GM12873 (cell line): ENCODE measurements around the gene MPC1.

Experiments
- TF ChIP-seq, protein P1 (sequence below): IDR thresholded peaks from 2 replicates; pipeline ENCODE4 v1.5.1; 2012; ENCODE audit warnings: low read depth, mild to moderate bottlenecking, moderate library complexity, low read length, control low read depth; ENCODE audit not compliant: insufficient read depth; ENCODE audit errors: missing control alignments

Gene MPC1

DNA sequence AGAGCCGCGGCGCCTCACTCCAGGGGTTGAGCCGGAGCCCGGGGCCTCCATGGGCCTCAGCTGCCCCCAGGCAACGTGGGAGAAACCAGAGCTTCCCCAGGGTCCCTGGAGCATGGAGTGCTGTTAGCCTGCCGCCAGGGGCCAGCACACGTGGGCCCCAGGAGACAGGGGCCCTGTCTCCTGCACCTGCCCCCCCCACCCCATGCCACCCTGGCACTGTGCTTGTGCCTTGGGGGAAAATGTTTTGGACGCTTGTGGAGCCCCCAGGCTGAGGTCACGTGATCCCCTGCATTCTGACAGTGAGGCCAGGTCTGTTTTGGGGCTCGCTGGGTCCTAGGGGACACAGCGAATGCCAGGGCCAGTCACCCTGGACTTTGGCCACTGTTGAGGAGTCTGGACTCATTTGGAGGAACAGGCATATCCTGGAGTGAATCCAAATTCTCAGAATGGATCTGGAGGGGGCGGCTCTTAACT lies 30.2 kb upstream of the MPC1 start:
- TF ChIP-seq, protein P1, sequence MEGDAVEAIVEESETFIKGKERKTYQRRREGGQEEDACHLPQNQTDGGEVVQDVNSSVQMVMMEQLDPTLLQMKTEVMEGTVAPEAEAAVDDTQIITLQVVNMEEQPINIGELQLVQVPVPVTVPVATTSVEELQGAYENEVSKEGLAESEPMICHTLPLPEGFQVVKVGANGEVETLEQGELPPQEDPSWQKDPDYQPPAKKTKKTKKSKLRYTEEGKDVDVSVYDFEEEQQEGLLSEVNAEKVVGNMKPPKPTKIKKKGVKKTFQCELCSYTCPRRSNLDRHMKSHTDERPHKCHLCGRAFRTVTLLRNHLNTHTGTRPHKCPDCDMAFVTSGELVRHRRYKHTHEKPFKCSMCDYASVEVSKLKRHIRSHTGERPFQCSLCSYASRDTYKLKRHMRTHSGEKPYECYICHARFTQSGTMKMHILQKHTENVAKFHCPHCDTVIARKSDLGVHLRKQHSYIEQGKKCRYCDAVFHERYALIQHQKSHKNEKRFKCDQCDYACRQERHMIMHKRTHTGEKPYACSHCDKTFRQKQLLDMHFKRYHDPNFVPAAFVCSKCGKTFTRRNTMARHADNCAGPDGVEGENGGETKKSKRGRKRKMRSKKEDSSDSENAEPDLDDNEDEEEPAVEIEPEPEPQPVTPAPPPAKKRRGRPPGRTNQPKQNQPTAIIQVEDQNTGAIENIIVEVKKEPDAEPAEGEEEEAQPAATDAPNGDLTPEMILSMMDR: peak; percentile 14

DNA sequence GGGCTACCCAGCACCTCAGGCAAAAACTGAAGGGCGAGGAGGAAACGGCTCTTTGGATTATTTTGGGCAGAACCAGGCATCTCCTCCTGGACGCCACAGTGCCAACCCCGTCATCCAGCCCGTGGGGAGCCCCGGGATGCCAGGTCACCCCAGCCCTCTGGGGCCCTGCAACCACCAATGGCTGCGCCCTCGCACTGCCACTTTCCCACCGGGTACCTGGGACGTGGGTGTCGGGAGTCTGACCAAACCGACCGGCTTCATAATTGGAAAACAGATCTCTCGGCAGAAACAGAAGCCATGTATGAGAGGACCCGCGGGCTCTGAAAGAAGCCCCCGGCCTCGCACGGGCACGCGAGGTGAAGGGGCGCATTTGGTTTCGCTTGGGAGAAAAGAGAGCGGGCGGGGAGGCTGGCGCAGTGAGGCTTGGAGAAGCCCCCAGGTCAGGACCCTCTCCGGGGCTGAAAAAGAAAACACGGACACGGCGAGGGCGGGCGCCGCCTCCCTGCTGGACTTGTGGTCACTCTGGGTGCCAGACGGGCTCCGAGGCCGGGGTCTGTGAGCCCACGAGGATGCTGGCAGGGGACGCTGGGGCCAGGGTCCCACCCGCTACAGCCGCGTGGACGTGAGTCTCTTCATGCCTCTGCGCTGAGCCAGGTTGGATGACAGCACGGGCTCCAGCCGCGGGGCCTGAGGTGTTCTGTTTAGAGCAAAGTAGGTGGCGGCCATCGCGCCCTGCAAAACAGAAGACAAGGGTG lies 29.6 kb upstream of the MPC1 start:
- TF ChIP-seq, protein P1: no peak

DNA sequence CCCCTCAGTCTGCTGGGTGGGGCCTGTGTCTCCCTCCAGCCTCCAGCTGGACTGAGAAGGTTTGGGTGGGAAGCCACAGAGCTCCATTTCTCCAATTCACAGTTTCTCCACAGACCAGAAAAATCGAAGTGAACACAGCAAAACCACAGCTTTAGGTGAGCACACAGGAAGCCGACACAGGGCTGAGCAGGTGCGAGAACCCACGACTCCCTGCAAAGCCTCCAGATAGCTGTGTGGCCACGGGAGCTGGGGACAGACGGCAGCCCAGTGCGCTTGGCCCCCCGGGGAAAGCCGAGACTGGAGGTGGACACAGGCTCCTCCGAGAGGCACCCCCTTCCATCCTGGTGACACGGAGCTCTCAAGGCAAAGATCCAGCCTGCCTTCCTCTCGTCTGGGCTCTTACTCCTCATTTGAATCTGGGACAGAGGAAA lies 29.0 kb upstream of the MPC1 start:
- TF ChIP-seq, protein P1: no peak

DNA sequence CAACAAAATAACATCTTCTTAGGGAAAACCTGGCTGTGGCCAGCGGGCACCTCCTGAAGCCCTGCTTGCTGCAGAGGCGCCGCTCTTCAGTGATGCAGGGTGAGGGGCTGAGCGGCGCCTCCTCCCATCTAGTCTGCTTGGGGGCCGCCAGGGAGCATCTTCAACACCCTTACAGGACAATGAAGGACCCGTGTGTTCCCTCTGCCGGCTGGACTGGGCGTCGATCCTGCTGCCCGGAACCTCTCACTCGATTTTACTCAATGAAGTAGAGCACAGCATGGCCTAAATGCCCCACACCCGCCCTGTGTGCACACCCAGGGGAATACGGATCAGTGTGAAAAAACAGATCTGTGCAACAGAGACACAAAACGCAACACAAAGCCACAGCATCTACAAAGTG lies 28.5 kb upstream of the MPC1 start:
- TF ChIP-seq, protein P1: no peak

DNA sequence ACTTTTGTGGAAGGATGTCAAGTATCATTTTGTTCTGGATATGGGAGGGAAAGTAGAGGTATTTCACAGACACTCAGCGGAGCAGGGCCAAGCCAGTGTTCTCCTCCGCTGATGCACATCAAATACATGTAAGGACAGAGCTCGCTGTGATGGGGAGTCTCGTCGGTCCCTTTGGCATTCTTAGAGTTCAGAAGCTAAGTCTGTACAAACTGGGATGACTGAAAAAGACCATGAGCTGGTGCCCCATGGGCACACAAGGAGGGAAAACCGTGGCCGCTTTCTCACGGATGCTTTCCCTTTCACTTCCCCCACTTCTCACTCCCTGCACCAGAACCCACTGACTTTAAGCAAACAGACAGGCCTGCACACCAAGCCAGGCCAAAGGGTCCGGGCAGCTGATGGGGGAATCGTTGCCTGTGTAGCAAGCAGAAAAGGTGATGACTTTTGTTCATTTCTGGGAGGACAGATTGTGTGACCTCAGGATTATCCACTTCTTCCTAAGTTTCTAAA lies 27.7 kb upstream of the MPC1 start:
- TF ChIP-seq, protein P1: no peak

DNA sequence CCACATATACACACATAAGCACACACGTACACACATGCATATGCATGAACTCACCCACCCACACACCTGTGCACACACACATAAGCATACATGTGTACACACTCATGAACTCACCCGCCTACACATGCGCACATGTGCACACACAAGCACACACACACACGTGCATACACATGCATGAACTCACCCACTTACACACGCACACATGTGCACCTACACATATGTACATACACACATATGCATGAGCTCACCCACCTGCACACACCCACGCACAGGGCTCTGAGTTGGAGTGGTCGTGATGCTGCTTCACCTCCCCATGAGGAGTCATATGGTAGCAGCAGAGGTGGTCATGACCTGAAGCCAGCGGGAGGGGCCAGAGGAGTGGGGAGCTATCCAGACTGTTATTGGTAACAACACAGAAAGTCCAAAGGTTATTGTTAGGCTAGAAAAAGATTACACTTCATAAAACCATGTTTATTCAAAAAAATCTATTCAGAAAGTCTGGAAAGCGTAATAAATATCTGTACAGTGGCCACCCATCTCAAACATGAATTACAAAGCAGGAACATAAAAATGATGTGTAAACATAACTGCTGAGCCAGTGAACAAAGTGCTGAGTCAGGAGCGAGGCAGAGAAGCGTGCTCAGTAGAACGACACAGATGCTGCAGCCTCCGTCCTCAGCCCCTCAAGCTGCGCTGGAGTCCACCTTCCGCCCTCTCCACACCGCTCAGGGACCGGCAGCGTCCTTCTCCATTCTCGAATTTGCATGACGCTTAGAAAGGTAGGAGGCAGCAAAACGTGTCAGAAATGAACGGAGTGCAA lies 26.4 kb upstream of the MPC1 start:
- TF ChIP-seq, protein P1: no peak

DNA sequence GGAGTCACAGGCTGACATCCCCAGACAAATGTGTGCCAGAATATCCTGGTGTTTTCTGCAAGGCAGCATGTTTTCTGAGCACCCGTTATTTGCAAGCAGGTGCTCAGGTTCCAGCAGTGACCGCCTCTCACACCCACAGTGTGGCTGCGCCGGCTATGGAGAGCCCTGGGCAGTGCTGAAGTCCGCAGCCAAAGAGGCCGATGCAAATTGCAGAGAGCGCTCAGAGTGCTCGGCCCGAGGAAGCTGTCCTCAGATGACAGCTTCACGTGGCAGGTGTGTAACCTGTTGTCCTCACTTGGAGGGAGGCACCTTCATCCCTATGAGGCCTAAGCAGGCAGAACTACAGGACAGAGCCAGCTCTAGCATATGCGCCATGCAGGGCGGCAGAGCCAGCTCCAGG lies 23.5 kb upstream of the MPC1 start:
- TF ChIP-seq, protein P1: no peak
